HEK293 (cell line): ENCODE data around the gene ARL4A.

Source experiments
- CTCF ChIA-PET: fragments of 350-600 bp; formaldehyde crosslinking; extraction: SDS; loops from one replicate; lab custom pipeline; 2021; ENCODE audit warnings: antibody characterized with exemption; lab: Yijun Ruan, JAX
- POLR2A ChIA-PET: fragments of 300-600 bp; formaldehyde crosslinking; extraction: SDS; loops from one replicate; lab custom pipeline; 2020; ENCODE audit warnings: antibody characterized with exemption, inconsistent platforms; lab: Yijun Ruan, JAX
- H3K27ac ChIP-seq: fragments of 200-500 bp; sonication (Bioruptor generic); 2 replicates; pipeline ENCODE4 v1.5.1; 2014; ENCODE audit warnings: low read depth, low read length, control low read depth, inconsistent platforms; ENCODE audit errors: extremely low read depth
- H3K36me3 ChIP-seq, 2 experiments: fragments of 200-500 bp in 1 of 2; sonication (Bioruptor generic) in 1 of 2; 1 replicate in 1 of 2; 2 replicates in 1 of 2; pipeline ENCODE4 v1.5.1; 2014 to 2017; ENCODE audit warnings: inconsistent platforms in 2 of 2, low read length in 2 of 2; ENCODE audit not compliant: control insufficient read depth in 2 of 2, insufficient read depth in 1 of 2
- H3K4me1 ChIP-seq: fragments of 200-500 bp; sonication (Bioruptor generic); 2 replicates; pipeline ENCODE4 v1.5.1; 2014; ENCODE audit warnings: mild to moderate bottlenecking, low read length, inconsistent platforms; ENCODE audit not compliant: control insufficient read depth, insufficient read depth
- H3K4me3 ChIP-seq: 2 replicates; pipeline ENCODE4 v1.5.1; 2011; ENCODE audit warnings: low read depth, mild to moderate bottlenecking, control low read depth, low read length, moderate library complexity
- H3K9me3 ChIP-seq: fragments of 200-500 bp; sonication (Bioruptor generic); 2 replicates; pipeline ENCODE4 v1.5.1; 2014; ENCODE audit warnings: low read depth, low read length, inconsistent platforms; ENCODE audit not compliant: control insufficient read depth, insufficient read depth
- ATF2 ChIP-seq: fragments of 450-650 bp; formaldehyde crosslinking; IDR thresholded peaks from 2 replicates; pipeline ENCODE4 v1.5.1; 2016; ENCODE audit warnings: missing biosample characterization, missing genetic modification characterization, low read depth
- GLI4 ChIP-seq: fragments of 450-650 bp; formaldehyde crosslinking; IDR thresholded peaks from 2 replicates; pipeline ENCODE4 v1.5.1; 2016; ENCODE audit warnings: missing biosample characterization, missing genetic modification characterization
- SCRT1 ChIP-seq: fragments of 450-650 bp; formaldehyde crosslinking; IDR thresholded peaks from 2 replicates; pipeline ENCODE4 v1.5.1; 2016; ENCODE audit warnings: missing biosample characterization, missing genetic modification characterization, borderline replicate concordance
- SP2 ChIP-seq: fragments of 450-650 bp; formaldehyde crosslinking; IDR thresholded peaks from 2 replicates; pipeline ENCODE4 v1.5.1; 2016; ENCODE audit warnings: missing biosample characterization, missing genetic modification characterization
- ZBTB8A ChIP-seq: fragments of 450-650 bp; formaldehyde crosslinking; IDR thresholded peaks from 2 replicates; pipeline ENCODE4 v1.5.1; 2016; ENCODE audit warnings: missing biosample characterization, missing genetic modification characterization
- ZEB2 ChIP-seq: fragments of 450-650 bp; formaldehyde crosslinking; IDR thresholded peaks from 2 replicates; pipeline ENCODE4 v1.5.1; 2016; ENCODE audit warnings: missing biosample characterization, missing genetic modification characterization
- ZFP37 ChIP-seq: fragments of 450-650 bp; formaldehyde crosslinking; IDR thresholded peaks from 2 replicates; pipeline ENCODE4 v1.5.1; 2016; ENCODE audit warnings: missing biosample characterization, missing genetic modification characterization
- ZNF10 ChIP-seq: fragments of 450-650 bp; formaldehyde crosslinking; IDR thresholded peaks from 2 replicates; pipeline ENCODE4 v1.5.1; 2017; ENCODE audit warnings: missing biosample characterization, missing genetic modification characterization
- ZNF121 ChIP-seq: fragments of 450-650 bp; formaldehyde crosslinking; IDR thresholded peaks from 2 replicates; pipeline ENCODE4 v1.5.1; 2016; ENCODE audit warnings: missing biosample characterization, missing genetic modification characterization
- ZNF366 ChIP-seq: fragments of 450-650 bp; formaldehyde crosslinking; conservative IDR thresholded peaks from 2 replicates; pipeline ENCODE4 v1.5.1; 2016; ENCODE audit warnings: missing biosample characterization, missing genetic modification characterization
- ZNF37A ChIP-seq: fragments of 450-650 bp; IDR thresholded peaks from 2 replicates; pipeline ENCODE4 v1.5.1; 2018; ENCODE audit warnings: missing biosample characterization, missing genetic modification characterization
- ZNF423 ChIP-seq: fragments of 450-650 bp; formaldehyde crosslinking; IDR thresholded peaks from 2 replicates; pipeline ENCODE4 v1.5.1; 2016; ENCODE audit warnings: missing biosample characterization, missing genetic modification characterization
- ZNF555 ChIP-seq: fragments of 450-650 bp; formaldehyde crosslinking; conservative IDR thresholded peaks from 2 replicates; pipeline ENCODE4 v1.5.1; 2017; ENCODE audit warnings: missing biosample characterization, mild to moderate bottlenecking, missing genetic modification characterization, inconsistent platforms
- ZNF558 ChIP-seq: fragments of 450-650 bp; formaldehyde crosslinking; IDR thresholded peaks from 2 replicates; pipeline ENCODE4 v1.5.1; 2016; ENCODE audit warnings: missing biosample characterization, missing genetic modification characterization
- ZNF600 ChIP-seq: fragments of 450-650 bp; formaldehyde crosslinking; IDR thresholded peaks from 2 replicates; pipeline ENCODE4 v1.5.1; 2016; ENCODE audit warnings: missing biosample characterization, missing genetic modification characterization
- ZNF654 ChIP-seq: fragments of 450-650 bp; formaldehyde crosslinking; IDR thresholded peaks from 2 replicates; pipeline ENCODE4 v1.5.1; 2016; ENCODE audit warnings: low read depth, missing biosample characterization, missing genetic modification characterization
- ZNF670 ChIP-seq: fragments of 450-650 bp; formaldehyde crosslinking; IDR thresholded peaks from 2 replicates; pipeline ENCODE4 v1.5.1; 2016; ENCODE audit warnings: missing biosample characterization, missing genetic modification characterization, low read depth
- ZNF777 ChIP-seq: fragments of 450-650 bp; formaldehyde crosslinking; IDR thresholded peaks from 2 replicates; pipeline ENCODE4 v1.5.1; 2017; ENCODE audit warnings: missing biosample characterization, missing genetic modification characterization, borderline replicate concordance
- TF ChIP-seq, protein P1 (sequence below): fragments of 450-650 bp; formaldehyde crosslinking; IDR thresholded peaks from 2 replicates; pipeline ENCODE4 v1.5.1; 2017; ENCODE audit warnings: missing biosample characterization, missing genetic modification characterization
- TF ChIP-seq, protein P2 (sequence below): fragments of 450-650 bp; formaldehyde crosslinking; optimal IDR thresholded peaks from 2 replicates; pipeline ENCODE3; 2016; ENCODE audit warnings: missing biosample characterization, mild to moderate bottlenecking, missing genetic modification characterization
- TF ChIP-seq, protein P3 (sequence below): fragments of 450-650 bp; formaldehyde crosslinking; IDR thresholded peaks from 2 replicates; pipeline ENCODE4 v1.5.1; 2016; ENCODE audit warnings: missing biosample characterization, missing genetic modification characterization
- TF ChIP-seq, protein P4 (sequence below): fragments of 450-650 bp; formaldehyde crosslinking; IDR thresholded peaks from 2 replicates; pipeline ENCODE4 v1.5.1; 2016; ENCODE audit warnings: missing biosample characterization, missing genetic modification characterization
- TF ChIP-seq, protein P5 (sequence below): fragments of 450-650 bp; formaldehyde crosslinking; IDR thresholded peaks from 2 replicates; pipeline ENCODE4 v1.5.1; 2016; ENCODE audit warnings: missing biosample characterization, missing genetic modification characterization

ARL4A gene

DNA sequence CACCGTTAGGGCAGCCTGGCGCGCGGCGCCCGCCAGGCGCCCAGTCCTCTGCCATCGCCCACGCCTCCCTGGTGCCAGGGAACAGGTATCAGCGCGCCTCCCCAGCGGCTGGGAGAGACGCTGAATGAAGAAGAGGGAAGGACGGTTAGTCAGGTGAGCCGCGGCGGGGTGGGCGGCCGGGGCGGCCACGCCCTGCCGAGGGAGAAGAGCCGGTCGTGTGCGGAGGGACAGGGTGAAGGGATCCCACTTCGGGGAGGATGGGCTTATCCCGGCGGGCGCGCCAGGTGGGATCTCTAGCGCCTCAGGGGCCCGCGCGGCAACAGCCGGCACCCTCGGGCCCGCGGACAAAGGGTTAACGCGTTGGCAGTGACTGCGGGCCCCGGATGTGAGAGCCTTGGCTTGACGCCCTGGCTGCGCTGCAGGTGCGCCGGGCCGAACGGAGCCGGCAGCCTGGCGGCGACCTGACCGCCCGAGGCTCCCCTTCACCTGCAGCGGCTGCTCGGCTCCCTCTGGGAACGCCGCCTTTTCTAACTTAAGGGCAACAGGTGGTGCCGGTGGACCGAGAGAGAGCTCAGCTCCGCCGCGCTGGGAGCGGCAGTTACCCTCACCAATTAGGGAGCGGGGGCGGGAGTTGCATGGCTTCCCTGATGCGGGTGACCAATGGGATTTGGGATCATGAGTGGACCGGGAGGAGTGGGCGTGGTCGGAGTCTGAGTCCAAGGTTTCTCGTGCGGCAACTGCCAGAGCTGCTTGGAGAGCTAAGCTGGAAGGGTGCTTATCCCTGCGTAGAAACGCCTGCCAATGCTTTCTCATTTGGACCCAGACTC lies at the start of gene ARL4A:
TSS of gene ARL4A (plus strand) at position 743 of the 827 bp plus-strand sequence. CDS start 622 bp downstream, outside the sequence.
- H3K4me3 ChIP-seq = peak within 1 kb of the TSS; percentile 84
- ChIA-PET POLR2A (interaction anchor here (0.6 to 1.8 kb wide), 15 partner anchors 9 to 575 kb away, joined by 3 to 9 read pairs (median 3); no protein-coding TSS in a partner anchor), CTCF (interaction anchor here (0.6 to 2.9 kb wide), 44 partner anchors 9 to 589 kb away, joined by 3 to 25 read pairs (median 4); no protein-coding TSS in a partner anchor)
- no peaks in the 10 kb centered on the region for H3K36me3 ChIP-seq
- H3K9me3 ChIP-seq = no peaks in the 10 kb centered on the region
- H3K27ac ChIP-seq = peak within 1 kb of the TSS; percentile 92
- H3K4me1 ChIP-seq = no peaks in the 10 kb centered on the region
- TF ChIP-seq ZNF366 (tag by site-specific recombination) = no peak
- TF ChIP-seq, protein P1, sequence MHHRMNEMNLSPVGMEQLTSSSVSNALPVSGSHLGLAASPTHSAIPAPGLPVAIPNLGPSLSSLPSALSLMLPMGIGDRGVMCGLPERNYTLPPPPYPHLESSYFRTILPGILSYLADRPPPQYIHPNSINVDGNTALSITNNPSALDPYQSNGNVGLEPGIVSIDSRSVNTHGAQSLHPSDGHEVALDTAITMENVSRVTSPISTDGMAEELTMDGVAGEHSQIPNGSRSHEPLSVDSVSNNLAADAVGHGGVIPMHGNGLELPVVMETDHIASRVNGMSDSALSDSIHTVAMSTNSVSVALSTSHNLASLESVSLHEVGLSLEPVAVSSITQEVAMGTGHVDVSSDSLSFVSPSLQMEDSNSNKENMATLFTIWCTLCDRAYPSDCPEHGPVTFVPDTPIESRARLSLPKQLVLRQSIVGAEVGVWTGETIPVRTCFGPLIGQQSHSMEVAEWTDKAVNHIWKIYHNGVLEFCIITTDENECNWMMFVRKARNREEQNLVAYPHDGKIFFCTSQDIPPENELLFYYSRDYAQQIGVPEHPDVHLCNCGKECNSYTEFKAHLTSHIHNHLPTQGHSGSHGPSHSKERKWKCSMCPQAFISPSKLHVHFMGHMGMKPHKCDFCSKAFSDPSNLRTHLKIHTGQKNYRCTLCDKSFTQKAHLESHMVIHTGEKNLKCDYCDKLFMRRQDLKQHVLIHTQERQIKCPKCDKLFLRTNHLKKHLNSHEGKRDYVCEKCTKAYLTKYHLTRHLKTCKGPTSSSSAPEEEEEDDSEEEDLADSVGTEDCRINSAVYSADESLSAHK (tag by site-specific recombination) = 0 out of 2 replicates have a peak, but pooled peaks have one; percentile 10
- peak; percentile 55 for TF ChIP-seq ZNF654
- TF ChIP-seq SP2 (tag by site-specific recombination) = peak; percentile 82
- TF ChIP-seq ZNF555 (tag by site-specific recombination) = no peak
- peak; percentile 91 for TF ChIP-seq ZNF423 (tag by site-specific recombination)
- TF ChIP-seq ZNF670 = no peak
- TF ChIP-seq SCRT1 (tag by site-specific recombination) = peak; percentile 97
- no peak for TF ChIP-seq ATF2 (tag by site-specific recombination)
- peak; percentile 96 for TF ChIP-seq ZEB2 (tag by site-specific recombination)
- TF ChIP-seq, protein P2, sequence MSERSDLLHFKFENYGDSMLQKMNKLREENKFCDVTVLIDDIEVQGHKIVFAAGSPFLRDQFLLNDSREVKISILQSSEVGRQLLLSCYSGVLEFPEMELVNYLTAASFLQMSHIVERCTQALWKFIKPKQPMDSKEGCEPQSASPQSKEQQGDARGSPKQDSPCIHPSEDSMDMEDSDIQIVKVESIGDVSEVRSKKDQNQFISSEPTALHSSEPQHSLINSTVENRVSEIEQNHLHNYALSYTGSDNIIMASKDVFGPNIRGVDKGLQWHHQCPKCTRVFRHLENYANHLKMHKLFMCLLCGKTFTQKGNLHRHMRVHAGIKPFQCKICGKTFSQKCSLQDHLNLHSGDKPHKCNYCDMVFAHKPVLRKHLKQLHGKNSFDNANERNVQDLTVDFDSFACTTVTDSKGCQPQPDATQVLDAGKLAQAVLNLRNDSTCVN = peak; percentile 73
- TF ChIP-seq GLI4 (tag by site-specific recombination) = peak; percentile 54; the same call in 1 of the 2 replicates
- 0 out of 2 replicates have a peak, but pooled peaks have one; percentile 55 for TF ChIP-seq ZNF600 (tag by site-specific recombination)
- peak; percentile 90 for TF ChIP-seq ZNF121
- TF ChIP-seq ZNF558 (tag by site-specific recombination) = no peak
- TF ChIP-seq, protein P3, sequence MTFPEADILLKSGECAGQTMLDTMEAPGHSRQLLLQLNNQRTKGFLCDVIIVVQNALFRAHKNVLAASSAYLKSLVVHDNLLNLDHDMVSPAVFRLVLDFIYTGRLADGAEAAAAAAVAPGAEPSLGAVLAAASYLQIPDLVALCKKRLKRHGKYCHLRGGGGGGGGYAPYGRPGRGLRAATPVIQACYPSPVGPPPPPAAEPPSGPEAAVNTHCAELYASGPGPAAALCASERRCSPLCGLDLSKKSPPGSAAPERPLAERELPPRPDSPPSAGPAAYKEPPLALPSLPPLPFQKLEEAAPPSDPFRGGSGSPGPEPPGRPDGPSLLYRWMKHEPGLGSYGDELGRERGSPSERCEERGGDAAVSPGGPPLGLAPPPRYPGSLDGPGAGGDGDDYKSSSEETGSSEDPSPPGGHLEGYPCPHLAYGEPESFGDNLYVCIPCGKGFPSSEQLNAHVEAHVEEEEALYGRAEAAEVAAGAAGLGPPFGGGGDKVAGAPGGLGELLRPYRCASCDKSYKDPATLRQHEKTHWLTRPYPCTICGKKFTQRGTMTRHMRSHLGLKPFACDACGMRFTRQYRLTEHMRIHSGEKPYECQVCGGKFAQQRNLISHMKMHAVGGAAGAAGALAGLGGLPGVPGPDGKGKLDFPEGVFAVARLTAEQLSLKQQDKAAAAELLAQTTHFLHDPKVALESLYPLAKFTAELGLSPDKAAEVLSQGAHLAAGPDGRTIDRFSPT (tag by site-specific recombination) = peak; percentile 25
- 0 out of 2 replicates have a peak, but pooled peaks have one; percentile 47 for TF ChIP-seq ZNF777 (tag by site-specific recombination)
- TF ChIP-seq ZNF37A = no peak
- TF ChIP-seq, protein P4, sequence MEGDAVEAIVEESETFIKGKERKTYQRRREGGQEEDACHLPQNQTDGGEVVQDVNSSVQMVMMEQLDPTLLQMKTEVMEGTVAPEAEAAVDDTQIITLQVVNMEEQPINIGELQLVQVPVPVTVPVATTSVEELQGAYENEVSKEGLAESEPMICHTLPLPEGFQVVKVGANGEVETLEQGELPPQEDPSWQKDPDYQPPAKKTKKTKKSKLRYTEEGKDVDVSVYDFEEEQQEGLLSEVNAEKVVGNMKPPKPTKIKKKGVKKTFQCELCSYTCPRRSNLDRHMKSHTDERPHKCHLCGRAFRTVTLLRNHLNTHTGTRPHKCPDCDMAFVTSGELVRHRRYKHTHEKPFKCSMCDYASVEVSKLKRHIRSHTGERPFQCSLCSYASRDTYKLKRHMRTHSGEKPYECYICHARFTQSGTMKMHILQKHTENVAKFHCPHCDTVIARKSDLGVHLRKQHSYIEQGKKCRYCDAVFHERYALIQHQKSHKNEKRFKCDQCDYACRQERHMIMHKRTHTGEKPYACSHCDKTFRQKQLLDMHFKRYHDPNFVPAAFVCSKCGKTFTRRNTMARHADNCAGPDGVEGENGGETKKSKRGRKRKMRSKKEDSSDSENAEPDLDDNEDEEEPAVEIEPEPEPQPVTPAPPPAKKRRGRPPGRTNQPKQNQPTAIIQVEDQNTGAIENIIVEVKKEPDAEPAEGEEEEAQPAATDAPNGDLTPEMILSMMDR = peak; percentile 82
- peak; percentile 47; the same call in 1 of the 2 replicates for TF ChIP-seq ZFP37 (tag by site-specific recombination)
- peak; percentile 96 for TF ChIP-seq ZBTB8A (tag by site-specific recombination)
- TF ChIP-seq, protein P5, sequence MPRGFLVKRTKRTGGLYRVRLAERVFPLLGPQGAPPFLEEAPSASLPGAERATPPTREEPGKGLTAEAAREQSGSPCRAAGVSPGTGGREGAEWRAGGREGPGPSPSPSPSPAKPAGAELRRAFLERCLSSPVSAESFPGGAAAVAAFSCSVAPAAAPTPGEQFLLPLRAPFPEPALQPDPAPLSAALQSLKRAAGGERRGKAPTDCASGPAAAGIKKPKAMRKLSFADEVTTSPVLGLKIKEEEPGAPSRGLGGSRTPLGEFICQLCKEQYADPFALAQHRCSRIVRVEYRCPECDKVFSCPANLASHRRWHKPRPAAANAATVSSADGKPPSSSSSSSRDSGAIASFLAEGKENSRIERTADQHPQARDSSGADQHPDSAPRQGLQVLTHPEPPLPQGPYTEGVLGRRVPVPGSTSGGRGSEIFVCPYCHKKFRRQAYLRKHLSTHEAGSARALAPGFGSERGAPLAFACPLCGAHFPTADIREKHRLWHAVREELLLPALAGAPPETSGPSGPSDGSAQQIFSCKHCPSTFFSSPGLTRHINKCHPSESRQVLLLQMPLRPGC (tag by site-specific recombination) = 0 out of 2 replicates have a peak, but pooled peaks have one; percentile 33
- TF ChIP-seq ZNF10 (tag by site-specific recombination) = peak; percentile 39; the same call in 1 of the 2 replicates
